Cardiac septum (tissue), 1 donor: ENCODE results near the gene COASY. TPM values are rescaled to one million over a fixed set of nuclear protein-coding genes. Genes with fewer than 3 reads are reported as not detected.

Experiments
- DNase-seq: peaks from one replicate; pipeline ENCODE4 v3.0.0-alpha.2; 2020; ENCODE audit warnings: low spot score
- intact Hi-C: fragments of 100-400 bp; cut with DNase I; formaldehyde crosslinking; loops from one replicate; pipeline ENCODE4 v1.14.0; 2022
- long read RNA-seq: library from polyadenylated mRNA; unstranded; transcript quantifications from one replicate; pipeline ENCODE4 v2.0.0, GENCODE V29; 2021
- total RNA-seq: library from RNA; stranded (reverse); fragmentation: NEBNext Ultra II Directional; extraction: Animal tissue kit (Norgen Biotek cat#: 25700); gene quantifications from one replicate; pipeline ENCODE4 v1.2.1, GENCODE V29; 2021
- donor health status: DM: no; HTN: no; CAD: no.

COASY gene
- total RNA-seq = 33.4 TPM
- long read RNA-seq, transcript COASY-202 (10 exons, 2,071 nt) = minor isoform, 7 of 31 reads
- long read RNA-seq, transcript COASY-201 (9 exons, 2,458 nt) = major isoform, 9 of 31 reads
- long read RNA-seq, partial matches to known transcripts = 3 of 31 reads
- long read RNA-seq, other reads (novel, unspliced or antisense) = 10 of 31 reads

- intact Hi-C loops = no loop called here
- DNase-seq = peak; percentile 97
Measured at GRCh38 chr17:42561897-42562387, at the start of gene COASY. COASY (plus strand) TSS chr17:42562148; CDS start chr17:42562623, 475 bp downstream.

- intact Hi-C loops = no loop called here
- no peak for DNase-seq
Measured at GRCh38 chr17:42512246-42512645, 49.7 kb upstream of the COASY start.

- DNase-seq = no peak
- intact Hi-C loops = no loop called here
Measured at GRCh38 chr17:42512733-42513251, 49.2 kb upstream of the COASY start.

DNA sequence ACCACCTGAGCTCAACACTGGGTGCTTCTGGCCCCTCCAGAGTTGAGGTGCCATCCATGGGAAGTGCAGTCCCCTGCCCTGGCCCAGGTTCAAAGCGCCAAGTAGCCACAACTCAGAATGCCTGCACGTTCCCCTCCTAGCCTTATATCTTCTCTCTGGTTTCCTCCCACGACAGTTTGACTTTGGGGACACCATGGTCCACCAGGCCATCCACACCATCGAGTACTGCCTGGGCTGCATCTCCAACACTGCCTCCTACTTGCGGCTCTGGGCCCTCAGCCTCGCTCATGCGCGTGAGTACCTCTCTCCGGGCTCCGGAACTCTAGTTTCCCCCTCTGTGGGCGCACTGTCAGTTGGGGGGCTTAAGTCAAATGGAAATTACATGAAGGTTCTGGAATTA is 48.3 kb upstream of the COASY start:
- no peak for DNase-seq
- intact Hi-C loops = no loop called here

DNA sequence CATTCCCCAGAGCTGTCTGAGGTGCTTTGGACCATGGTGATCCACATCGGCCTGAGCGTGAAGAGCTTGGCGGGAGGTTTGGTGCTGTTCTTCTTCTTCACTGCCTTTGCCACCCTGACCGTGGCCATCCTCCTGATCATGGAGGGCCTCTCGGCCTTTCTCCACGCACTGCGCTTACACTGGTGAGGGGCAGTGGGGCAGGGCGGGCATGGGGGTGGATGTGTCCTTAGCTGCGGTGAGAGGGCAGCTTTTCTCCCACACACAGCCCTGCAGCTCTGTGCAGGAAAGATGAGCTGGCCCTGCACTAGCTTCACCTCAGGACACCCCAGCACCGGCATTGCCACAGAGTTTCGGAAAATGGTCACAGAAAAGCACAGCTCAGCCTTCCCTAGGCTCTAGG is 47.7 kb upstream of the COASY start:
- intact Hi-C loops = no loop called here
- DNase-seq = no peak

- intact Hi-C loops = loop anchor here (5.0 kb wide), 2 partner anchors 93 to 108 kb away; partner anchors contain the start of gene CAVIN1
- DNase-seq = no peak
Measured at GRCh38 chr17:42514867-42515266, 47.1 kb upstream of the COASY start.

DNA sequence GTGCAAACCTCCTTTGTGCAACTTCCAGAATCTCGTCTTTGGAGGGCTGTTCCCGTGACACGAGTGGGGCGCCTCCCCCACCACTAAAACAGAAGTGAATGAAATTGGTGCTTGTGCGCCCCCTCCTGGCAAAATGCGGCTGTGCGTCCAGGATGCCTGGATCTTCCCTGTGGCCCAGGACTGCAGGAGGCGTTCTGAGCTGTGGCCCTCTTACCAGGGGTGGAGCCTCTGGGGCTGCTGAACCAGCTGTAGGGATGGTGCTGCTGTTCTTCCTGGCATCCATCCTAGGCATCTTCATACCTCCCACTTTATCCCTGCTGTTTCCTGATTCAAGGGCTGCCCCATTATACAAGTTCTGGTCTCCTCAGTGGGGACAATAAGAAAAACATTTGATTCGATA is 44.4 kb upstream of the COASY start:
- DNase-seq = peak; percentile 92
- intact Hi-C loops = loop anchor here (5.0 kb wide), 2 partner anchors 95 to 110 kb away; partner anchors contain the start of gene CAVIN1

DNA sequence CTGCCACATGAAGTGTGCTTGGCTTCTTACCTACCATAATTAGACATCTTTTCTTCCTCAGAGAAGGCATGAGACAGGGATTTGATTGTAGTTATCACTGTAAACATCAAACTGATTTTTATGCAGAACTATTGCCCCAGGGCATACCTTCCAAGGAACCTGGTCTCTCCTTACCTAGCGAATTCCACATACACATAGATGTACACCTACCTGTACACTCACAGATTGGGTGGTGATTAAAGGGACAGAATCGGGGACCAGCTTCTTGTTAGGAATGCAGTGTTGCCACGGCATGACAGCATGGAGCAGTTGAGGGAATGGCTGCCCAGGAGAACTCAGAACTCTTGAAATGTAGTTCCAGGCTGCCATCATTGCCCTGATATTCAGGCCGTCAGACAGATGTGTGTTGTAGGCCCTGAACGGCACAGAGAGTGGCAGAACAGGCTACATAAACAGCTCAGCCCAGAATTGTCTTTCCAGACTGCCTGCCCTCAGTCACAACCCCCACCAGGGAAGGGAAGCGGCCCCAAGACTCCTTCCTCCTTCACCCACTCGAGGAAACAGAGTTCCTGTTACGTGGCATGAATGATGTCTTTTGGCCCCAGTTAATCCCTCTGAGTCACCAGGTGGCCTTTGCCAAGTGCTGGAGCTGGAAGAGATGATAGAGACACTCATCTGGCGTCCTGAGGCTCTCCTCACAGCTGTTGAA is 43.7 kb upstream of the COASY start:
- DNase-seq = peak; percentile 89
- intact Hi-C loops = loop anchor here (2.0 to 5.0 kb wide), 5 partner anchors 59 to 195 kb away; partner anchors contain the start of genes ATP6V0A1 and CAVIN1

DNA sequence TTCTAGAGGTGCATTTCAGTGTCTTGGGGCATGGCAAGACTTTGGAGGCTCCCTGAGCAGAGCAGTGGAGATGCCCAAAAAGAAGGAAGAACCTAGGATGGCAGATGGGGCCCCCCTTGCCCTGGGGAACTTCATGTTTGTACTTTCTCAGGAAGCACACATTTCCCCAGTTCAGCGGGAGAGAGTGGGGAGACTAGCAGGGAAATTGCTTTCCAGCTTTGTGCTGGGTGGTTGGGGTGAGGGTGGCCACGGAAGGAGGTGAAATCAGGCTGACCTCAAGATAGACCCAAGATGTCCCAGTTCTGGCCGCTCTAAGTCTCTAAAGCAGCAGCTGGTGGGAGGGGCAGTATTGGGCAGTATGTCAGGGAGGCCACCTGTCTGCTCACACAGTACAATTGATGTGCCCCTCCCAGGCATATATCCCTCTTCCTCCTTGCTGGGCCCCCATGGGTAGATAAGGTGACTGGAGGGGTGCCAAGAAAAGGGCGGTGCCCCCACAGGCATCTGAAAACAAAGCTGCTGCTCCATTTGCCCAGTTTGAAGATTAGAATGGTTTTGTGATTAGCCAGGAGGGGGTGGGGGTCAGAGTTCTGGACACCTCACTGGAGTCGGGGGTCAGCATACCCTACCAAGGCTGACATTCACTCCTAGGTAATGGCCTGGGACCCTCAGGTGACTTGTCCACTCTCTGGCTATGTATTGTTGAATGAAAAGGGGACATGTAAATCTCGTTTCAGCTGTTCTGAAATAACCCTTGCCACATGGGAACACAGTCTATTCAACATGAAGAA is 43.0 kb upstream of the COASY start:
- intact Hi-C loops = loop anchor here (2.0 to 5.0 kb wide), 5 partner anchors 60 to 196 kb away; partner anchors contain the start of genes ATP6V0A1 and CAVIN1
- no peak for DNase-seq

GRCh38 chr17:42519546-42520491 is 42.1 kb upstream of the COASY start:
- intact Hi-C loops = loop anchor here (2.0 to 5.0 kb wide), 5 partner anchors 61 to 197 kb away; partner anchors contain the start of genes ATP6V0A1 and CAVIN1
- peak; percentile 92 for DNase-seq

- no peak for DNase-seq
- intact Hi-C loops = no loop called here
Measured at GRCh38 chr17:42520540-42520951, 41.4 kb upstream of the COASY start.

- no peak for DNase-seq
Measured at GRCh38 chr17:42521036-42521435, 40.9 kb upstream of the COASY start.

DNA sequence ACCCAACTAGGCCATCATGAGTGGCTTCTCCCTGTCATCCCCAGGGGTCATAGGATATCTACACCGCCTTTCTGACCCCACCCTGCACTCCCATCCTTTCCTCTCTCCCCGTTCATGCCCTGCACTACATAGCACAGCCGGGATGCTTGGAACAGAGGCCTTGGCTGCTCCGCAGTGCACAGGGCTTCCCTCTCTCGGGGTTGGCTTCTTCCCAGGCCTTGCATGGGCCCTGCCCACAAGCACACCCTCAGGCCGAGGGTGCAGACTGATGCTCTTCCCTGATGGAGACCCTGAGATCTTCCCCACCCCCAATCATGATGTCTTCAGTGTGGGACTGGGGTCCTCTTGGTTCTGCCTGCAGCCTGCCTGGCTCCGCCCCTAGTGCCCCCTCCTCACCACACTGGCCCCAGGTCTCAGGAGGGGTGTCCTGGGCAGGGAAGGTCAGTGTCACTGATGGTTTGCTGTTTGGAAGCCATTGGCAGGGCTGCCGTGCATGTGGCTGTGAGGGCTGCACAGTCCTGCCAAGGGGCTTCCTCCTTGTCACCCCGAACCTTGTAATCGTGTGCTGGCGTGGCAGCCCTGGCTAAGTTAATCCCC is 40.2 kb upstream of the COASY start:
- no peak for DNase-seq

More at GRCh38 chr17:42521036-42521435, 40.9 kb upstream of the COASY start:
- intact Hi-C loops = no loop called here

DNA sequence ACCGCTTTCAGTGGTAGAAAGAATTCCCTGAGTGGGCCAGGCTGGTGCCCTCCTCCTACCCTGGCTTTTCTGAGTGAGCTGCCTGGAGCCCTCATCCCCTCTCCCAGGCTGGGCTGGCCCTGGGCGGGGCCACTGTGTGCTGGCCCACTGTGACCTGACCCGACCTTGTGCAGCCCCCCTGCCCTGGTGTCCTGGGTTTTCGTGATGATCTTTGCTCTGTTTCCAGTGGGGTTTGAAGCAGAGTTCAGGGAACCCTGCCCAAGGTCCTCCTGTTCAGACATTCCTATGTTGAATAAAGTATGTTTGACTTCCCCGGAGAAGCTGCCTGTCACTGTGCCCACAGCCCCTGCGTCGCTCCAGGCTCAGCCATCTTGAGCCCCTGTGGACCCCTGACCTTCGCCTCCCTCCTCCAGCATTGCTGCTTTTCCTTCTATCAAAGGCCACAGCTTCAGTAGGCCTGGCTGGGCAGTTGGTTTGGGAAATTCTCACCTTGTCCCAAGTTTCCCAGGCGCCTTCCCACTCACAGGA is 39.6 kb upstream of the COASY start:
- DNase-seq = no peak
- intact Hi-C loops = no loop called here

More for the DNA sequence above, 40.2 kb upstream of the COASY start:
- intact Hi-C loops = no loop called here

GRCh38 chr17:42522798-42523278 is 39.1 kb upstream of the COASY start:
- intact Hi-C loops = no loop called here
- DNase-seq = no peak

GRCh38 chr17:42525221-42525620 is 36.7 kb upstream of the COASY start:
- no peak for DNase-seq

GRCh38 chr17:42526031-42526444 is 35.9 kb upstream of the COASY start:
- intact Hi-C loops = no loop called here

More at GRCh38 chr17:42525221-42525620, 36.7 kb upstream of the COASY start:
- intact Hi-C loops = no loop called here

GRCh38 chr17:42527932-42528331 is 34.0 kb upstream of the COASY start:
- intact Hi-C loops = no loop called here

More at GRCh38 chr17:42526031-42526444, 35.9 kb upstream of the COASY start:
- no peak for DNase-seq

More at GRCh38 chr17:42527932-42528331, 34.0 kb upstream of the COASY start:
- DNase-seq = no peak
